B cell (primary cell): ENCODE measurements around the gene TOX2. TPM values are rescaled to one million over a fixed set of nuclear protein-coding genes. Genes with fewer than 3 reads are reported as not detected.

Experiments used
- ATAC-seq: fragments of 200-7000 bp; cut with Tn5 transposase; one replicate; pipeline ENCODE4 v1.10.0; 2021; ENCODE audit warnings: low read depth, mild to moderate bottlenecking, moderate number of reproducible peaks, moderate library complexity
- CTCF ChIA-PET: fragments of 350-600 bp; sonication (Branson Sonifier 250); formaldehyde crosslinking; loops from one replicate; lab custom pipeline; 2021; ENCODE audit warnings: antibody characterized with exemption, inconsistent platforms; lab: Charles Lee
- POLR2A ChIA-PET: fragments of 350-600 bp; sonication (Branson Sonifier 250); formaldehyde crosslinking; loops from one replicate; lab custom pipeline; 2021; ENCODE audit warnings: antibody characterized with exemption; lab: Charles Lee
- DNase-seq: peaks from one replicate; pipeline ENCODE4 v3.0.0; 2013
- H2AFZ ChIP-seq: 2 replicates; pipeline ENCODE4 v1.6.1; 2012; ENCODE audit warnings: mild to moderate bottlenecking, low read depth, low read length; ENCODE audit not compliant: insufficient read depth, poor library complexity, severe bottlenecking
- H3K27ac ChIP-seq, 2 donors: 1 replicate in 1 of 2; 2 replicates in 1 of 2; pipeline ENCODE4 v1.5.1; 2012 to 2013; ENCODE audit warnings: low read length in 2 of 2, mild to moderate bottlenecking in 2 of 2, moderate library complexity in 1 of 2
- H3K27me3 ChIP-seq, 4 experiments: fragments of 200-600 bp in 1 of 4; sonication (generic) in 1 of 4; replicated peaks in 1 of 4; 1 replicate in 2 of 4; 2 replicates in 2 of 4; pipeline versions ENCODE4 v1.6.1 to v1.7.0; 2013 to 2016; ENCODE audit warnings: low read length in 3 of 4, mild to moderate bottlenecking in 2 of 4, mixed read lengths in 1 of 4, moderate library complexity in 1 of 4; ENCODE audit not compliant: insufficient read depth in 4 of 4, control insufficient read depth in 3 of 4; ENCODE audit errors: control extremely low read depth in 1 of 4
- H3K36me3 ChIP-seq, 2 experiments: replicated peaks in 1 of 2; 1 replicate in 1 of 2; 2 replicates in 1 of 2; pipeline versions ENCODE4 v1.6.1 to v1.7.1; 2013; ENCODE audit warnings: low read length in 1 of 2; ENCODE audit not compliant: insufficient read depth in 2 of 2, control insufficient read depth in 1 of 2; ENCODE audit errors: control extremely low read depth in 1 of 2, extremely low read depth in 1 of 2
- H3K4me1 ChIP-seq, 2 donors: fragments of 200-600 bp in 1 of 2; sonication (generic) in 1 of 2; 1 replicate in 1 of 2; 2 replicates in 1 of 2; pipeline versions ENCODE4 v1.5.1 to v1.6.1; 2013 to 2017; ENCODE audit warnings: low read length in 2 of 2; ENCODE audit not compliant: control insufficient read depth in 2 of 2, insufficient read depth in 2 of 2
- H3K4me2 ChIP-seq: replicated peaks from 2 replicates; pipeline ENCODE3; 2012; ENCODE audit warnings: mild to moderate bottlenecking, low read depth, low read length; ENCODE audit not compliant: poor library complexity, severe bottlenecking
- H3K4me3 ChIP-seq, 5 experiments: fragments of 200-600 bp in 1 of 5; sonication (generic) in 1 of 5; 1 replicate in 3 of 5; 2 replicates in 2 of 5; pipeline versions ENCODE4 v1.5.1 to v1.7.0; 2011 to 2016; ENCODE audit warnings: low read length in 4 of 5, mild to moderate bottlenecking in 4 of 5, low read depth in 2 of 5, control low read depth in 1 of 5, moderate library complexity in 1 of 5; ENCODE audit not compliant: insufficient read depth in 1 of 5; ENCODE audit errors: control extremely low read depth in 1 of 5, extremely low read depth in 1 of 5
- H3K79me2 ChIP-seq: fragments of 200-600 bp; sonication (generic); one replicate; pipeline ENCODE4 v1.6.0; 2016; ENCODE audit warnings: low read length; ENCODE audit not compliant: control insufficient read depth, insufficient read depth
- H3K9ac ChIP-seq: fragments of 200-600 bp; sonication (generic); 2 replicates; pipeline ENCODE4 v1.6.1; 2017; ENCODE audit warnings: mild to moderate bottlenecking, low read length, moderate library complexity
- H3K9me3 ChIP-seq, 3 donors: one replicate each; pipeline versions ENCODE4 v1.6.1 to v1.7.1; 2013; ENCODE audit warnings: low read length in 2 of 3; ENCODE audit not compliant: control insufficient read depth in 2 of 3, insufficient read depth in 1 of 3; ENCODE audit errors: control extremely low read depth in 1 of 3
- H4K20me1 ChIP-seq: 2 replicates; pipeline ENCODE4 v1.6.0; 2012; ENCODE audit warnings: mild to moderate bottlenecking, low read length; ENCODE audit not compliant: insufficient read depth, control insufficient read depth, poor library complexity, severe bottlenecking
- H3K27ac Mint-ChIP-seq: one replicate; pipeline ENCODE4 v1.8.0; 2021; ENCODE audit warnings: mixed read lengths
- H3K27me3 Mint-ChIP-seq: one replicate; pipeline ENCODE4 v1.8.0; 2021; ENCODE audit warnings: mixed read lengths
- H3K4me1 Mint-ChIP-seq: one replicate; pipeline ENCODE4 v1.8.0; 2021; ENCODE audit warnings: mixed read lengths
- H3K4me3 Mint-ChIP-seq: one replicate; pipeline ENCODE4 v1.8.0; 2021; ENCODE audit warnings: mixed read lengths
- H3K9me3 Mint-ChIP-seq: one replicate; pipeline ENCODE4 v1.8.0; 2022; ENCODE audit warnings: mixed read lengths; ENCODE audit not compliant: insufficient read depth
- EZH2 ChIP-seq: IDR thresholded peaks from 2 replicates; pipeline ENCODE4 v1.6.1; 2012; ENCODE audit warnings: borderline replicate concordance, low read depth, mild to moderate bottlenecking, moderate library complexity, low read length; ENCODE audit not compliant: insufficient read depth, poor library complexity, severe bottlenecking
- WGBS: methylation state at CpG from one replicate; pipeline ENCODE4 v1.1.5; 2013; ENCODE audit warnings: missing lambda C conversion rate; ENCODE audit not compliant: insufficient coverage; 5-methylcytosine and 5-hydroxymethylcytosine counted together
- intact Hi-C: fragments of 100-400 bp; cut with micrococcal nuclease; formaldehyde crosslinking; loops from one replicate; pipeline ENCODE4 v1.10.0; 2022
- polyA plus RNA-seq: library from polyadenylated mRNA; depleted of rRNA; stranded (reverse); fragments of >200 nt; gene quantifications from 2 replicates; pipeline ENCODE4 v1.2.3, GENCODE V29; 2012
- total RNA-seq, 2 donors: library from RNA; stranded (reverse); fragments of 120-200 nt in 1 of 2; gene quantifications; 1 replicate in 1 of 2; 2 replicates in 1 of 2; pipeline versions ENCODE4 v1.2.3 to v1.2.4, GENCODE V29; 2013 to 2022
- TF ChIP-seq, protein P1 (sequence below): fragments of 200-600 bp; IDR thresholded peaks from one replicate; pipeline ENCODE4 v1.8.0; 2022; ENCODE audit warnings: antibody characterized with exemption, mild to moderate bottlenecking

The TOX2 gene
- total and polyA plus RNA-seq, 2 donors (not counting 1 experiment from before 2014, with no cell fraction given) = 1.2 to 4.1 TPM

DNA sequence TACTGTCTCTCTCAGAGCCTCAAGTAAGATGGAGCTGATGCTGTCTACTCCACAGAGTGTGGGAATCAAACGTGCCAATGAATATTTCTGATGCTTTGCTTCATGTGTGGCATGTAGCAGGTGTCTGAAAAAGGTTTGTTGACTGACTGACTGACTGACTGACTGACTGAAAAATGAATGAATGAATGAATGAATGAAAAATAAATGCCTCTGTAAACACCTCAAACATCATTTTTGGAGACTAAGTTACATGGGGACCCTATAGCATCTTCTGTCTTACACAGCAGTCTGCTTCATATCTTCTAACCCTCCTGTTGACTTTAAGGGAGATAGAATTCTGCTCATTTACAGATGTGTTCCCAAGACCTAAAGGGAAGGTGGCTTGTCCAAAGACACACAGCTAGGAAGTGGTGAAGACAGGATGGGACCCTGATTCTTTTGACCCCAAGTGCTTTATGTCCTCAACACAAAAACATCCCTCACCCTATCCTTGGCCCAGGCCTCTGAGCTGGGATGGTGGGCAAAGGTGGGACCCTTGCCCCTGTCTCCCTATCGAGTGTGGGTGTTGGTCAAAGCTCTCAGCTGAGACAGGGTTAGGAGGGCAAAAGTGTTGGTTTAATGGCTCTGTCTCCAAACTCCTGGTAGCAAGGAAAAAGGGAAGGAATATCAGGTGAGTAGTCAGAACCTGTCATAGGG lies 104.4 kb downstream of the TOX2 start:
- no peak overlapping the region for H3K27ac Mint-ChIP-seq
- DNase-seq = no peak
- H3K27me3 ChIP-seq = peaks cover 0 to 12% (median 3%) of the 10 kb centered on the region in 4 experiments
- no peaks in the 10 kb centered on the region for H3K36me3 ChIP-seq
- no peak overlapping the region for H3K9ac ChIP-seq
- peaks cover 0 to 7% of the 10 kb centered on the region in 2 donors for H3K4me1 ChIP-seq
- H3K27me3 Mint-ChIP-seq = no peaks in the 10 kb centered on the region
- H3K9me3 Mint-ChIP-seq = no peaks in the 10 kb centered on the region
- POLR2A ChIA-PET = no interaction called here
- CTCF ChIA-PET = no interaction called here
- H2AFZ ChIP-seq = no peak overlapping the region
- intact Hi-C loops = no loop called here
- no peaks in the 10 kb centered on the region for H3K9me3 ChIP-seq
- no peak for ATAC-seq
- no peaks in the 10 kb centered on the region for H4K20me1 ChIP-seq
- no peak overlapping the region for H3K27ac ChIP-seq
- H3K4me2 ChIP-seq = no peak overlapping the region
- TF ChIP-seq, protein P1, sequence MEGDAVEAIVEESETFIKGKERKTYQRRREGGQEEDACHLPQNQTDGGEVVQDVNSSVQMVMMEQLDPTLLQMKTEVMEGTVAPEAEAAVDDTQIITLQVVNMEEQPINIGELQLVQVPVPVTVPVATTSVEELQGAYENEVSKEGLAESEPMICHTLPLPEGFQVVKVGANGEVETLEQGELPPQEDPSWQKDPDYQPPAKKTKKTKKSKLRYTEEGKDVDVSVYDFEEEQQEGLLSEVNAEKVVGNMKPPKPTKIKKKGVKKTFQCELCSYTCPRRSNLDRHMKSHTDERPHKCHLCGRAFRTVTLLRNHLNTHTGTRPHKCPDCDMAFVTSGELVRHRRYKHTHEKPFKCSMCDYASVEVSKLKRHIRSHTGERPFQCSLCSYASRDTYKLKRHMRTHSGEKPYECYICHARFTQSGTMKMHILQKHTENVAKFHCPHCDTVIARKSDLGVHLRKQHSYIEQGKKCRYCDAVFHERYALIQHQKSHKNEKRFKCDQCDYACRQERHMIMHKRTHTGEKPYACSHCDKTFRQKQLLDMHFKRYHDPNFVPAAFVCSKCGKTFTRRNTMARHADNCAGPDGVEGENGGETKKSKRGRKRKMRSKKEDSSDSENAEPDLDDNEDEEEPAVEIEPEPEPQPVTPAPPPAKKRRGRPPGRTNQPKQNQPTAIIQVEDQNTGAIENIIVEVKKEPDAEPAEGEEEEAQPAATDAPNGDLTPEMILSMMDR = no peak
- H3K4me3 ChIP-seq = no peak overlapping the region
- peaks cover 10% of the 10 kb centered on the region for H3K4me1 Mint-ChIP-seq
- H3K79me2 ChIP-seq = no peaks in the 10 kb centered on the region
- 75% methylated on average over 1 of the region's 2 CpGs for WGBS
- no peak overlapping the region for H3K4me3 Mint-ChIP-seq

DNA sequence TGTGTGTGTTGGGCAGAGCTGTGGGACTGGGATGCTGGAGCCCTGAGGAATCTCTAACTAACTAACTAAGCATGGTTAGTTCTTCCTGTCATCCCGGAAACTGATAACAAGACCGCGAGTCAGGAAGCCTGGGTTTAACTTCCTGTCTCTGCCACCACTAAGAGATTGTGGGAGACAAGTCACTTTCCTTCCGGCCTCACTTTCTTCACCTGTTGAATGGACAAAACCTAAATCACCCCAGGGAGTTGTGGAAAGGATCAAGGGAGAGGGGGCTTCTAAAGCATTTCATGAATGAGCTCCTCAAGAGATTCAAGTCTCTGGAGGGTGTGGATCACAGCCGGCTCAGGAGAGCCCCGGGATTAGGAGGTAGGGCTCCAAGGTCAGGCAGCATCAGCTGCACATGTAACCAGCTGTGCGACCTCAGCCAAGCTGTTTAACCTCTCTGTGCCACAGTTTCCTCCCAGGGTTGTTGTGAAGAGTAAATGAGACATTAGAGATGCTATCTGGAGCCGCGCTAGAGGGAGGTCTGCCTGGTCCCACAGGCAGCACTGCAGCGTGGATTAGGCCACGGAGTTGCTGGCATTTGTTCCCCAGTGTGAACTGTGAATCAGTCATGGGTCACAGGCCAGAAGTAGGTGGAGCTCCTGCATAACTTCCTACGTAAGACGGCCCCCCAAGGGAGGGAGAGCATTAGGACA lies 105.1 kb downstream of the TOX2 start:
- no peak overlapping the region for H3K27ac Mint-ChIP-seq
- H3K4me3 ChIP-seq = no peak overlapping the region
- POLR2A ChIA-PET = no interaction called here
- DNase-seq (no peak), ATAC-seq (no peak)
- 51% methylated on average over 10 of the region's 13 CpGs for WGBS
- no peak overlapping the region for H3K27ac ChIP-seq
- no peaks in the 10 kb centered on the region for H3K9me3 ChIP-seq
- H3K27me3 Mint-ChIP-seq = no peaks in the 10 kb centered on the region
- no peaks in the 10 kb centered on the region for H3K79me2 ChIP-seq
- H4K20me1 ChIP-seq = no peaks in the 10 kb centered on the region
- no peak overlapping the region for H3K4me3 Mint-ChIP-seq
- H3K9me3 Mint-ChIP-seq = no peaks in the 10 kb centered on the region
- H3K36me3 ChIP-seq = no peaks in the 10 kb centered on the region
- CTCF ChIA-PET = no interaction called here
- H3K27me3 ChIP-seq = peaks cover 0 to 12% (median 3%) of the 10 kb centered on the region in 4 experiments
- no peak overlapping the region for H3K4me2 ChIP-seq
- H3K4me1 Mint-ChIP-seq = peaks cover 10% of the 10 kb centered on the region
- intact Hi-C loops = no loop called here
- no peak overlapping the region for H3K9ac ChIP-seq
- H3K4me1 ChIP-seq = peaks cover 0 to 7% of the 10 kb centered on the region in 2 donors
- no peak for TF ChIP-seq EZH2
- TF ChIP-seq, protein P1 = no peak
- H2AFZ ChIP-seq = no peak overlapping the region
